Neuronal stem cell (in vitro differentiated cells): ENCODE measurements around the gene NGEF.
"Not testable (repeated sequence)": the region's sequence is repeated elsewhere in the genome, so short reads cannot be mapped to it uniquely, and the experiment has no call there.

Experiments used
- DNase-seq: peaks from one replicate; pipeline ENCODE4 v3.0.0-alpha.2; 2013; ENCODE audit warnings: low spot score
- H2AFZ ChIP-seq: one replicate; pipeline ENCODE4 v1.6.1; 2013; ENCODE audit warnings: mild to moderate bottlenecking, low read length, inconsistent platforms
- H2AK5ac ChIP-seq: 2 replicates; pipeline ENCODE4 v1.6.1; 2013; ENCODE audit warnings: low read depth, mild to moderate bottlenecking, inconsistent platforms, low read length, moderate library complexity, mixed read lengths
- H2BK120ac ChIP-seq: 2 replicates; pipeline ENCODE4 v1.6.1; 2013; ENCODE audit warnings: low read depth, mild to moderate bottlenecking, inconsistent platforms, low read length, moderate library complexity, mixed read lengths
- H2BK12ac ChIP-seq: one replicate; pipeline ENCODE4 v1.6.1; 2013; ENCODE audit warnings: low read length, inconsistent platforms
- H2BK15ac ChIP-seq: 2 replicates; pipeline ENCODE4 v1.6.1; 2013; ENCODE audit warnings: mild to moderate bottlenecking, low read length, inconsistent platforms, mixed read lengths
- H2BK5ac ChIP-seq: one replicate; pipeline ENCODE4 v1.6.1; 2013; ENCODE audit warnings: inconsistent platforms, mild to moderate bottlenecking, low read length, moderate library complexity
- H3K14ac ChIP-seq: one replicate; pipeline ENCODE4 v1.6.1; 2013; ENCODE audit warnings: low read length, inconsistent platforms
- H3K18ac ChIP-seq: 2 replicates; pipeline ENCODE4 v1.6.1; 2013; ENCODE audit warnings: low read length, inconsistent platforms
- H3K23ac ChIP-seq: 2 replicates; pipeline ENCODE4 v1.6.1; 2013; ENCODE audit warnings: low read depth, mild to moderate bottlenecking, mixed read lengths, low read length, inconsistent platforms; ENCODE audit not compliant: poor library complexity
- H3K27ac ChIP-seq: replicated peaks from 3 replicates; pipeline ENCODE4 v1.5.1; 2013; ENCODE audit warnings: low read length, inconsistent platforms
- H3K27me3 ChIP-seq, 3 experiments: 2 replicates each; pipeline ENCODE4 v1.6.1; 2013; ENCODE audit warnings: low read length in 3 of 3, mild to moderate bottlenecking in 2 of 3, inconsistent platforms in 1 of 3, low read depth in 1 of 3, mixed read lengths in 1 of 3, moderate library complexity in 1 of 3; ENCODE audit not compliant: control insufficient read depth in 3 of 3, insufficient read depth in 3 of 3
- H3K36me3 ChIP-seq, 2 donors: replicated peaks in 1 of 2; 2 replicates each; pipeline ENCODE4 v1.6.1; 2013; ENCODE audit warnings: low read length in 2 of 2; ENCODE audit not compliant: control insufficient read depth in 2 of 2, insufficient read depth in 2 of 2
- H3K4ac ChIP-seq: 2 replicates; pipeline ENCODE4 v1.6.1; 2013; ENCODE audit warnings: inconsistent platforms, mild to moderate bottlenecking, low read length, moderate library complexity
- H3K4me1 ChIP-seq, 2 donors: 1 replicate in 1 of 2; 2 replicates in 1 of 2; pipeline ENCODE4 v1.6.1; 2013; ENCODE audit warnings: low read length in 2 of 2, low read depth in 1 of 2; ENCODE audit not compliant: control insufficient read depth in 2 of 2, insufficient read depth in 1 of 2
- H3K4me2 ChIP-seq: one replicate; pipeline ENCODE4 v1.6.1; 2013; ENCODE audit warnings: mild to moderate bottlenecking, low read length, inconsistent platforms; ENCODE audit not compliant: insufficient read depth, poor library complexity, severe bottlenecking
- H3K4me3 ChIP-seq, 2 donors: 2 replicates each; pipeline ENCODE4 v1.5.1; 2013; ENCODE audit warnings: low read length in 2 of 2, mild to moderate bottlenecking in 2 of 2, inconsistent platforms in 1 of 2, moderate library complexity in 1 of 2
- H3K79me1 ChIP-seq: one replicate; pipeline ENCODE4 v1.6.1; 2013; ENCODE audit warnings: low read depth, mild to moderate bottlenecking, inconsistent platforms, low read length, moderate library complexity
- H3K9ac ChIP-seq: one replicate; pipeline ENCODE4 v1.6.1; 2013; ENCODE audit warnings: mild to moderate bottlenecking, low read depth, low read length, inconsistent platforms; ENCODE audit not compliant: poor library complexity
- H3K9me3 ChIP-seq, 2 donors: replicated peaks in 1 of 2; 2 replicates each; pipeline versions ENCODE3 to v1.6.1; 2013; ENCODE audit warnings: low read length in 2 of 2, mild to moderate bottlenecking in 2 of 2, inconsistent platforms in 1 of 2, low read depth in 1 of 2, mixed read lengths in 1 of 2, moderate library complexity in 1 of 2; ENCODE audit not compliant: control insufficient read depth in 2 of 2, insufficient read depth in 1 of 2
- H4K8ac ChIP-seq: one replicate; pipeline ENCODE4 v1.6.1; 2013; ENCODE audit warnings: low read depth, mild to moderate bottlenecking, inconsistent platforms, low read length, moderate library complexity
- H4K91ac ChIP-seq: one replicate; pipeline ENCODE4 v1.6.1; 2013; ENCODE audit warnings: low read length, low read depth, mild to moderate bottlenecking, inconsistent platforms; ENCODE audit not compliant: poor library complexity
- WGBS, 2 donors: extraction: QIAGEN DNeasy Blood & Tissue Kit; methylation state at CpG; one replicate each; pipeline ENCODE4 v1.1.7; 2013; ENCODE audit warnings: missing lambda C conversion rate in 2 of 2, mixed read lengths in 1 of 2; ENCODE audit not compliant: insufficient read length in 2 of 2, insufficient replicate concordance in 1 of 2; ENCODE audit errors: extremely low coverage in 2 of 2; 5-methylcytosine and 5-hydroxymethylcytosine counted together

NGEF gene

DNA sequence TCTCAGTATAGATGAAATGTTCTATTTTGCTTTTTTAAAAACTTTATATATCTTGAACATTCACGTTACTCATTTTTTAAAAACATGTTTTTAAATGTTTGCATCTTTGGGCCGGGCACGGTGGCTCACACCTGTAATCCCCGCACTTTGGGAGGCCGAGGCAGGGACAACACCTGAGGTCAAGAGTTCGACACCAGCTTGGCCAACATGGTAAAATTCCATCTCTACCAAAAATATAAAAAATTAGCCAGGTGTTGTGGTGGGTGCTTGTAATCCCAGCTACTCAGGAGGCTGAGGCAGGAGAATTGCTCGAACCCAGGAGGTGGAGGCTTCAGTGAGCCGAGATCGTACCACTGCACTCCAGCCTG is 105.4 kb downstream of the NGEF start:
- H3K4me1 ChIP-seq, H2BK12ac ChIP-seq, H2BK120ac ChIP-seq, H3K36me3 ChIP-seq, H4K8ac ChIP-seq, H3K14ac ChIP-seq, H3K9ac ChIP-seq, H2AK5ac ChIP-seq, H2BK5ac ChIP-seq, H3K4me3 ChIP-seq, H3K23ac ChIP-seq, H3K27me3 ChIP-seq, H2AFZ ChIP-seq, H2BK15ac ChIP-seq, H3K79me1 ChIP-seq, H3K18ac ChIP-seq, H3K4ac ChIP-seq, H3K4me2 ChIP-seq, H3K27ac ChIP-seq, H4K91ac ChIP-seq, DNase-seq: not testable (repeated sequence)
- WGBS, 2 donors: no CpG with 5 or more reads among the region's 9 CpGs
- peaks cover 4 to 10% of the 10 kb centered on the region in 2 donors for H3K9me3 ChIP-seq

DNA sequence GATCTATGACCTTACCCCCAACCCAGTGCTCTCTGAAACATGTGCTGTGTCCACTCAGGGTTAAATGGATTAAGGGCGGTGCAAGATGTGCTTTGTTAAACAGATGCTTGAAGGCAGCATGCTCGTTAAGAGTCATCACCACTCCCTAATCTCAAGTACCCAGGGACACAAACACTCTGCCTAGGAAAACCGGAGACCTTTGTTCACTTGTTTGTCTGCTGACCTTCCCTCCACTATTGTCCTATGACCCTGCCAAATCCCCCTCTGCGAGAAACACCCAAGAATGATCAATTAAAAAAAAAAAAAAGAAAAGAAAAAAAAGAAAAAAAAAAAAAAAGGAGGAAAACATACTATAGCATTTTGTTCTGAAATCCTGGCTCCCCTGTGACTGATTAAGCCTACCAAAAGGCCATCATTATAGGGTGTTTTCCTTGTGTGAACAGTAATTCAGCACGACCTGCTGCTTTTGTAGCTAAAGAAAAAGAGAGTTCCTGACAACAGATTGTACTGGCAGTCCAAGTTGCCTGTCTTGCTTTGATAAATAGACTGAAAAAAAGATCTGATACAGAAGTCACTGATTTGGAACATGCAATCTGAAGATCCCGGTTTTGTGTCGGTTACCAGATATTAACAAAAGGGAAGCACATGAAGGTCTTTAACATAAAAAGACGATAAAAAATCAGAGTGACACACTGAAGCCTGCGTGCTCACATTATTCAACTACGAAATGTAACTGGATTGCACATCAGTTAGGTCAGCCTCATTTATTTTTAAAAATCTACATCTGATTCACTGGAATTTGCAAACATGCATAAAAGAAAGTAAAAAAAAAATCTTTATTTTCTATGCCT is 106.0 kb downstream of the NGEF start:
- peak; percentile 66 for DNase-seq
- Histone ChIP-seq H3K9me3 (peaks cover 4 to 10% of the 10 kb centered on the region in 2 donors), H3K27ac (peak overlapping the region; percentile 74)
- not testable (repeated sequence) for H2BK120ac ChIP-seq, H3K27me3 ChIP-seq, H2BK12ac ChIP-seq, H4K8ac ChIP-seq, H3K4me3 ChIP-seq, H2AFZ ChIP-seq, H3K23ac ChIP-seq, H3K14ac ChIP-seq, H3K4me2 ChIP-seq, H3K4me1 ChIP-seq, H2BK5ac ChIP-seq, H3K79me1 ChIP-seq, H3K36me3 ChIP-seq, H3K18ac ChIP-seq, H3K4ac ChIP-seq, H3K9ac ChIP-seq, H2AK5ac ChIP-seq, H4K91ac ChIP-seq, H2BK15ac ChIP-seq
- WGBS, 2 donors: no CpG with 5 or more reads among the region's 10 CpGs

DNA sequence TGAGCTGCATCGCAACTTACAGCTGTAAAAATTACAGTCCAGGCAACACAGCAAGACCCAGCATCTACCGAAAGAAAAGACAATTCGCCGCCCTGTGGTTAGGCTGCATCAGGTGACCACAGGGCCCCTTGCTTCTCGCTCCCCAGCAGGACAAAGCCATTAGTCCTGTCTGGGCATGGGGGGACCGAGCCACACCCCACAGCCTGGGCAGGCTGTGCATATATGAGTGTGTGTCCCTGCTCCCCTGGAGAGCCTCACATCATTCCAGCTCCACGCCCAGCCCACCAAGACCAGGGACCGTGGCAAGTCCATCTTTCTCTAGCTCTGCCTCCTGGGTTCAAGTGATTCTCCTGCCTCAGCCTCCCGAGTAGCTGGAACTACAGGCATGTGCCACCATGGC is 109.1 kb downstream of the NGEF start:
- Histone ChIP-seq H3K4ac (no peak overlapping the region), H3K79me1 (no peaks in the 10 kb centered on the region), H3K27me3 (peaks cover 0 to 5% (median 0%) of the 10 kb centered on the region in 3 experiments), H4K91ac (no peak overlapping the region), H2BK120ac (no peak overlapping the region), H2BK12ac (no peak overlapping the region), H3K27ac (no peak overlapping the region), H2BK15ac (no peak overlapping the region), H2BK5ac (no peak overlapping the region), H3K18ac (peak overlapping the region; percentile 49), H4K8ac (no peak overlapping the region), H3K14ac (no peak overlapping the region), H2AK5ac (no peak overlapping the region), H3K9ac (no peak overlapping the region), H3K4me2 (no peak overlapping the region), H3K4me3 (no peak overlapping the region), H3K36me3 (no peaks in the 10 kb centered on the region), H2AFZ (no peak overlapping the region), H3K9me3 (peaks cover 0 to 4% of the 10 kb centered on the region in 2 donors), H3K23ac (no peak overlapping the region), H3K4me1 (peaks cover 17 to 22% of the 10 kb centered on the region in 2 donors)
- WGBS, 2 donors: no CpG with 5 or more reads among the region's 9 CpGs
- DNase-seq: no peak

DNA sequence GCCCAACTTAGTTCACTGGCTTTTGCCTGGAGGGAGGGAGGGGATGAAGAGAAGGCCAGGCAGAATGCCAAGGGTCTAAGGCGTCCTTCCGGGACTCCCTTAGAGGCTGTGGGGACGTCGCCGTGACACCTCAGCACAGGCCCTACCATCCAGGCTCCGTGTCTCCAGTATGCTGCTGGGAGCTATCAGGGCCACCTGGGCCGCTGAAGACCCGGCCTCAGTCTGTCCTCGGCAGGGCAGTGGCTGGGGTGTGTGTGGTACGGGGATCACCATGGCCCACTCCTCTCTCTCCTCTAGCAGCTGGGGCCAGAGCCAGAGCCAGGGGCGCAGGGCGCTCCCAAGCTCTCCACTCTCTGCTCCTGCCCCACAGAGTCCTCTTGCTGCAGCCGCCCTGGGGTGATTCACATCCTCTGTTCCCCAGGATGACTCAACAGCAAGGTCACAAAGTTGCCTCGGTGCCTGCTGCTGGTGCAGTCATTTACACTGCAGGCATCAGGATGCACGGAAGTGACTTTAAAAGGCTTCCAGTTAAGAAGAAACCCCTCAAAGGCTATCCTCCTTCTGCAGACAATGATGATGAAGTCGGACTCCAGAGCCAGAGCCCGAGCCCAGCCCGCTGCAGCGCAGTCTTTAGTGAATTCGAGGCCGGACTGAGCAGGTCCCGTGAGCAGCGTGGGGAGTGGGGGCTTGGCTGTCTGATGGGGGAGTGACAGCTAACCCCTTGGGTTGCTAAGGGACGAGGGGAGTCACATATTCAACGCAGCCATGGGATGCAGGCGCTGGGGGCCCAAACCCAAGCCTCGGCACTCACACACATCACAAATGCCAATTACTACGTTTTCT is 111.1 kb downstream of the NGEF start:
- H3K4me3 ChIP-seq: no peak overlapping the region
- H4K91ac ChIP-seq: no peak overlapping the region
- no peak for DNase-seq
- peaks cover 0 to 5% (median 0%) of the 10 kb centered on the region in 3 experiments for H3K27me3 ChIP-seq
- H3K4me2 ChIP-seq: no peak overlapping the region
- no peak overlapping the region for H3K27ac ChIP-seq
- H3K14ac ChIP-seq: no peak overlapping the region
- no peak overlapping the region for H4K8ac ChIP-seq
- H3K36me3 ChIP-seq: no peaks in the 10 kb centered on the region
- no peaks in the 10 kb centered on the region for H3K79me1 ChIP-seq
- H2BK5ac ChIP-seq: peak overlapping the region; percentile 56
- peak overlapping the region; percentile 80 for H2AFZ ChIP-seq
- peak overlapping the region; percentile 3 for H2BK15ac ChIP-seq
- peaks cover 0 to 4% of the 10 kb centered on the region in 2 donors for H3K9me3 ChIP-seq
- H2BK12ac ChIP-seq: peak overlapping the region; percentile 28
- peak overlapping the region; percentile 92 for H3K18ac ChIP-seq
- peak overlapping the region; percentile 72 for H2AK5ac ChIP-seq
- H3K4me1 ChIP-seq: peaks cover 17% of the 10 kb centered on the region in 2 donors
- H2BK120ac ChIP-seq: no peak overlapping the region
- H3K4ac ChIP-seq: no peak overlapping the region
- H3K9ac ChIP-seq: peak overlapping the region; percentile 32
- WGBS, 2 donors: no CpG with 5 or more reads among the region's 28 CpGs
- H3K23ac ChIP-seq: peak overlapping the region; percentile 67
